Urothelium cell line (cell line): ENCODE measurements around the gene ILF3.

ENCODE experiments used
- DNase-seq: peaks from one replicate; pipeline ENCODE4 v3.0.0; 2011; ENCODE audit warnings: low spot score, mixed read lengths
- FAIRE-seq: peaks from 2 replicates; lab custom pipeline; 2011; peaks lifted over from hg19 to GRCh38; lab: Jason Lieb, UNC

The ILF3 gene

GRCh38 chr19:10653732-10654609 is at the start of gene ILF3:
TSS of gene ILF3 (plus strand) at chr19:10654346. CDS start at chr19:10670606, 16,260 bp downstream.
- FAIRE-seq: no peak
- peak; percentile 95 for DNase-seq

- no peak for DNase-seq
- FAIRE-seq: no peak
Observed at GRCh38 chr19:10604460-10604980, 49.6 kb upstream of the ILF3 start.

GRCh38 chr19:10611907-10612306 is 42.2 kb upstream of the ILF3 start:
- FAIRE-seq (no peak), DNase-seq (no peak)

GRCh38 chr19:10612499-10613119 is 41.5 kb upstream of the ILF3 start:
- DNase-seq: no peak
- no peak for FAIRE-seq

- FAIRE-seq (no peak), DNase-seq (no peak)
Observed at GRCh38 chr19:10615429-10616023, 38.6 kb upstream of the ILF3 start.

- FAIRE-seq: no peak
- DNase-seq: peak; percentile 40
Observed at GRCh38 chr19:10617409-10618121, 36.6 kb upstream of the ILF3 start.

GRCh38 chr19:10618846-10619245 is 35.3 kb upstream of the ILF3 start:
- FAIRE-seq (no peak), DNase-seq (no peak)

- FAIRE-seq (no peak), DNase-seq (no peak)
Observed at GRCh38 chr19:10620786-10621185, 33.4 kb upstream of the ILF3 start.

GRCh38 chr19:10621966-10622365 is 32.2 kb upstream of the ILF3 start:
- DNase-seq (no peak), FAIRE-seq (no peak)

- FAIRE-seq (no peak), DNase-seq (no peak)
Observed at GRCh38 chr19:10624585-10624984, 29.6 kb upstream of the ILF3 start.

GRCh38 chr19:10625003-10625761 is 29.0 kb upstream of the ILF3 start, which contains the start of gene SLC44A2:
TSS of gene SLC44A2 (plus strand) at chr19:10625553. CDS start at chr19:10625634, 81 bp downstream.
- no peak for FAIRE-seq
- DNase-seq: peak; percentile 80

- no peak for DNase-seq
- FAIRE-seq: no peak
Observed at GRCh38 chr19:10625762-10626138, 28.4 kb upstream of the ILF3 start.

- FAIRE-seq: no peak
- no peak for DNase-seq
Observed at GRCh38 chr19:10631874-10632273, 22.3 kb upstream of the ILF3 start.

- no peak for FAIRE-seq
- no peak for DNase-seq
Observed at GRCh38 chr19:10634430-10634829, 19.7 kb upstream of the ILF3 start.

GRCh38 chr19:10634963-10635362 is 19.2 kb upstream of the ILF3 start:
- FAIRE-seq (no peak), DNase-seq (no peak)

- no peak for FAIRE-seq
- no peak for DNase-seq
Observed at GRCh38 chr19:10636304-10636972, 17.7 kb upstream of the ILF3 start.

- FAIRE-seq (no peak), DNase-seq (no peak)
Observed at GRCh38 chr19:10637894-10638293, 16.3 kb upstream of the ILF3 start.

- DNase-seq (no peak), FAIRE-seq (no peak)
Observed at GRCh38 chr19:10639836-10640235, 14.3 kb upstream of the ILF3 start.

GRCh38 chr19:10640361-10640760 is 13.8 kb upstream of the ILF3 start:
- DNase-seq (no peak), FAIRE-seq (no peak)

GRCh38 chr19:10641248-10641647 is 12.9 kb upstream of the ILF3 start:
- DNase-seq: no peak
- FAIRE-seq: no peak
